Measurements from ENCODE around the gene SHROOM4. TPM values are rescaled to one million over a fixed set of nuclear protein-coding genes. Genes with fewer than 3 reads are reported as not detected.

Gene SHROOM4
- total RNA-seq, 3 donors from 2014 or later, result 2.9 to 3.6 (median 3.2) TPM

- no peaks in the 10 kb centered on the region for H3K4me1 ChIP-seq (ENCODE audit: low read depth)
- no peak for ATAC-seq
Measured at GRCh38 chrX:50805276-50805675, 8.7 kb downstream of the SHROOM4 start.

GRCh38 chrX:50801135-50801534 is 12.9 kb downstream of the SHROOM4 start:
- Histone ChIP-seq H3K4me1 (ENCODE audit: low read depth) (no peaks in the 10 kb centered on the region), H3K36me3 (ENCODE audit: low read depth) (no peaks in the 10 kb centered on the region), H3K4me3 (no peak overlapping the region), H3K9me3 (no peaks in the 10 kb centered on the region)
- intact Hi-C loops (cut with DNase I, micrococcal nuclease), result no loop called here
- DNase-seq, result peak in 1 of 3 donors; percentile 33
- no peak for TF ChIP-seq CTCF (IDR thresholded peaks at IDR 0.05)
- peak; percentile 44 for ATAC-seq

More at GRCh38 chrX:50805276-50805675, 8.7 kb downstream of the SHROOM4 start:
- Histone ChIP-seq H3K4me3 (no peak overlapping the region), H3K9me3 (no peaks in the 10 kb centered on the region), H3K36me3 (ENCODE audit: low read depth) (no peaks in the 10 kb centered on the region)
- intact Hi-C loops (cut with DNase I, micrococcal nuclease), result no loop called here
- TF ChIP-seq CTCF (IDR thresholded peaks at IDR 0.05), result no peak
- DNase-seq, result no peak

GRCh38 chrX:50799531-50799961 is 14.4 kb downstream of the SHROOM4 start:
- intact Hi-C loops (cut with DNase I, micrococcal nuclease), result no loop called here
- peak; percentile 89 for ATAC-seq
- H3K4me3 ChIP-seq, result no peak overlapping the region
- DNase-seq, result peak in 2 of 3 donors; percentile 10 to 21
- H3K4me1 ChIP-seq (ENCODE audit: low read depth), result no peaks in the 10 kb centered on the region
- H3K9me3 ChIP-seq, result no peaks in the 10 kb centered on the region
- TF ChIP-seq CTCF (IDR thresholded peaks at IDR 0.05), result no peak
- no peaks in the 10 kb centered on the region for H3K36me3 ChIP-seq (ENCODE audit: low read depth)

- Histone ChIP-seq H3K4me3 (no peak overlapping the region), H3K36me3 (ENCODE audit: low read depth) (no peaks in the 10 kb centered on the region), H3K4me1 (ENCODE audit: low read depth) (no peaks in the 10 kb centered on the region), H3K9me3 (no peaks in the 10 kb centered on the region)
- TF ChIP-seq CTCF (IDR thresholded peaks at IDR 0.05), result no peak
- ATAC-seq, result peak; percentile 64
- intact Hi-C loops (cut with DNase I, micrococcal nuclease), result no loop called here
- no peak for DNase-seq
Measured at GRCh38 chrX:50798783-50799182, 15.2 kb downstream of the SHROOM4 start.

GRCh38 chrX:50787099-50787498 is 26.9 kb downstream of the SHROOM4 start:
- Histone ChIP-seq H3K9me3 (no peaks in the 10 kb centered on the region), H3K4me1 (ENCODE audit: low read depth) (no peaks in the 10 kb centered on the region), H3K4me3 (no peak overlapping the region), H3K36me3 (ENCODE audit: low read depth) (no peaks in the 10 kb centered on the region)
- ATAC-seq, result no peak
- no peak for DNase-seq
- intact Hi-C loops (cut with DNase I, micrococcal nuclease), result no loop called here
- no peak for TF ChIP-seq CTCF (IDR thresholded peaks at IDR 0.05)

- Histone ChIP-seq H3K36me3 (ENCODE audit: low read depth) (no peaks in the 10 kb centered on the region), H3K4me1 (ENCODE audit: low read depth) (no peaks in the 10 kb centered on the region), H3K4me3 (no peak overlapping the region), H3K9me3 (no peaks in the 10 kb centered on the region)
- no peak for ATAC-seq
- TF ChIP-seq CTCF (IDR thresholded peaks at IDR 0.05), result no peak
- intact Hi-C loops (cut with DNase I, micrococcal nuclease), result no loop called here
- no peak for DNase-seq
Measured at GRCh38 chrX:50780144-50780543, 33.9 kb downstream of the SHROOM4 start.
